NCI-H69 (cell line): ENCODE measurements around the gene ROR1.
"Not testable (repeated sequence)": the region's sequence is repeated elsewhere in the genome, so short reads cannot be mapped to it uniquely, and the experiment has no call there.

Source experiments
- DNase-seq: peaks from one replicate; lab custom pipeline; 2025; lab: John Stamatoyannopoulos, UW

The ROR1 gene

GRCh38 chr1:63793741-63794240 is 20.0 kb downstream of the ROR1 start:
- peak; percentile 24 for DNase-seq

GRCh38 chr1:63794354-63794753 is 20.5 kb downstream of the ROR1 start:
- no peak for DNase-seq

- DNase-seq: no peak
These were observed 21.1 kb downstream of the ROR1 start for GRCh38 chr1:63794939-63795378.

GRCh38 chr1:63795455-63795854 is 21.6 kb downstream of the ROR1 start:
- no peak for DNase-seq

- peak; percentile 18 for DNase-seq
These were observed 23.4 kb downstream of the ROR1 start for GRCh38 chr1:63797056-63797726.

GRCh38 chr1:63798284-63798683 is 24.5 kb downstream of the ROR1 start:
- peak; percentile 56 for DNase-seq

GRCh38 chr1:63799307-63799706 is 25.5 kb downstream of the ROR1 start:
- no peak for DNase-seq

- peak; percentile 26 for DNase-seq
These were observed 26.0 kb downstream of the ROR1 start for GRCh38 chr1:63799820-63800219.

GRCh38 chr1:63802109-63802508 is 28.3 kb downstream of the ROR1 start:
- DNase-seq: peak; percentile 15

- DNase-seq: peak; percentile 64
These were observed 31.1 kb downstream of the ROR1 start for GRCh38 chr1:63804829-63805484.

- peak; percentile 91 for DNase-seq
These were observed 33.2 kb downstream of the ROR1 start for GRCh38 chr1:63807046-63807445.

- no peak for DNase-seq
These were observed 37.2 kb downstream of the ROR1 start for GRCh38 chr1:63810936-63811469.

GRCh38 chr1:63812071-63812700 is 38.4 kb downstream of the ROR1 start:
- no peak for DNase-seq

GRCh38 chr1:63813829-63814277 is 40.0 kb downstream of the ROR1 start:
- peak; percentile 61 for DNase-seq

GRCh38 chr1:63816217-63816815 is 42.5 kb downstream of the ROR1 start:
- not testable (repeated sequence) for DNase-seq

- peak; percentile 86 for DNase-seq
These were observed 43.4 kb downstream of the ROR1 start for GRCh38 chr1:63817152-63817667.

- DNase-seq: peak; percentile 71
These were observed 43.9 kb downstream of the ROR1 start for GRCh38 chr1:63817700-63818099.

GRCh38 chr1:63818567-63819325 is 44.9 kb downstream of the ROR1 start:
- DNase-seq: peak; percentile 84

GRCh38 chr1:63819795-63820194 is 46.0 kb downstream of the ROR1 start:
- no peak for DNase-seq

GRCh38 chr1:63821091-63822005 is 47.5 kb downstream of the ROR1 start:
- peak; percentile 49 for DNase-seq
